ENCODE measurements around the gene TMEM203.

Gene TMEM203

DNA sequence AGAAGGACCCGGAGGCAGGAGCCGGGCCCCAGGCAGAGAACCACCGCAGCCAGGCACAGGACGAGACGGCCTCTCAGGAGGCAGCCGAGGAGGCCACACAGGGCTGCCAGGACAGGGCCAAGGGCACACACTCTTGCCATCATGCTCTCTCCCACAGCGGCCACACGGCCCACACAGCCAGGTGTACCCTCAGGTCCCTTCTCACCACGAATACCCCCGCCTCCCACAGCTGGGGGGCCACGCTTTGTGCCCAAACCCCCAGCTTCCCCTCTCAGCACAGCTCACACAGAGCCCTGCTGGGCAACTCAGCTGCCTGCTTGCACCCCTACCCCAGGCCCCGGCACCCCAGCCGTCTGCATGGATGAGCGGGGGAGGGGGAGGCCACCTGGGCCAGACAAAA is 11.7 kb downstream of the TMEM203 start:
- DNase-seq, result no peak

DNA sequence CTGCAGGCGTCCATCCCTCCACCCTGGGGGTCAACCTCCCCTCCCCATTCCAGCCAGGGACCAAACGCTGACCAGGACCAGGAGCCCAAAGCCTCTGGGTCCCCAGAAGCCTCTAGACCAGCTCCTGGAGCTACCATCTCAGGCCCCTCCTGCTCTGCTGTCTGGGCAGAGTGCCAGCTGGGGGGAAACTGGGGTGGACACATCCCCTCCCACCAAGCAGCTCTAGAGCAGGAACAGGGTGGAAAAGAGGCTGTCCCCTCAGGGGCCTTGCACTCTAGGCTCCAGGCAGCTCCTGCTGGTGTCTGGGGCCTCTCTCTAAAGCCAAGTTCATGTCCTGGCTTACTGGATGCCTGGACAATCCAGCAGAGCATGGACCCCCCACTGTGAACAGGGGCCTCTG is 12.6 kb downstream of the TMEM203 start:
- no peak for DNase-seq

DNA sequence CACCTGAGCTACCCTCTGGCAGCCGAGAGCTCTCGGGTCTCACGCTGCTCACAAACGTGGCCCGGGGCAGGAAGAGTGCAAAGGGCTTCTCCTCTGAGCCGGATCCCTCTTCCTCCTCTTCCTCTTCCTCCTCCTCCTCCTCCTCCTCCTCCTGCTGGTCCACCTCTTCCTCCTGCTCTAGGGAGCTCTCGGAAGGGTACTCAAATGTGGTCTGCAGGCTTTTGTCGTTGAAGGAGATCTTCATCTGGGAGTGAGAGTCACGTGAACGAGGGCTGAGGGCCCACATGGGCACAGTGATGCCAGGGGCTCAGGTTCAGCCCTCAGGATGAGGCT is 13.0 kb downstream of the TMEM203 start:
- DNase-seq, result no peak

DNA sequence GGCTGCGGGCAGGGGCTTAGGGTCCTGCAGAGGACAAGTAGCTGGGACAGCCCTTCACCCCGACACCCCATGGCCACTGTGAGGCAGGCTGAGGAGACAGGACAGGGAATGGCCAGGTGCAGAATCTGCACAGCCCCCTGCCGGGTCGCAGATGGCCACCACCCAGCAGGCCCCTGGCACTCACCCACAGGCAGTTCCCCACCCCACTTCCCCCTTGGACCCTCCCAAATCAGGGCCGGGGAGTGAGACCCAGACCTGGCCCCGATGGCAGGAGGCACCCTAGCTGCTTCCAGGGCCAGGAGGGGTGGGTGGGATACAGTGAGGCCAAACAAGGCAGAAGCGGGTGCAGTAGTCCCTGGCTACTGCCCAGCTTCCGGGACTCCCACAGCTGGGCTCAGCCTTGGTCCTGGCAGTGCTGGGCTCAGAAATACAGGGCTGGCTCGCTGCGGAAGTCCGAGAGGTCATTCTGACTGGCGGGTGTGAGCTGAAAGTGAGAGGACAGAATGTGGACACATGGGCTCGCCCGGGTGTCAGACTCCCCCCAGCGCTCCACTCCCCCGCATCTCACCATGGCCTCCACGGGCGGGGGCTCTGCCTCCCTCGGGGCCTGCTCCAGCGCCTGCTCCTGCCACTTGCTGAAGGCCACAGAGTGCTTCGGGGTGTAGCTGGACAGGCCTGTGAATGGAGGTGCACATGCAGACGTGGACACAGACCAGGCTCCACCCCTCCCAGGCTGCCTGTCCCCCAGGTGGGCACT is 13.6 kb downstream of the TMEM203 start:
- DNase-seq, result no peak

- DNase-seq, result no peak
These were observed 14.2 kb downstream of the TMEM203 start for GRCh38 chr9:137191245-137191644.

GRCh38 chr9:137190315-137190856 is 15.1 kb downstream of the TMEM203 start:
- no peak for DNase-seq

DNA sequence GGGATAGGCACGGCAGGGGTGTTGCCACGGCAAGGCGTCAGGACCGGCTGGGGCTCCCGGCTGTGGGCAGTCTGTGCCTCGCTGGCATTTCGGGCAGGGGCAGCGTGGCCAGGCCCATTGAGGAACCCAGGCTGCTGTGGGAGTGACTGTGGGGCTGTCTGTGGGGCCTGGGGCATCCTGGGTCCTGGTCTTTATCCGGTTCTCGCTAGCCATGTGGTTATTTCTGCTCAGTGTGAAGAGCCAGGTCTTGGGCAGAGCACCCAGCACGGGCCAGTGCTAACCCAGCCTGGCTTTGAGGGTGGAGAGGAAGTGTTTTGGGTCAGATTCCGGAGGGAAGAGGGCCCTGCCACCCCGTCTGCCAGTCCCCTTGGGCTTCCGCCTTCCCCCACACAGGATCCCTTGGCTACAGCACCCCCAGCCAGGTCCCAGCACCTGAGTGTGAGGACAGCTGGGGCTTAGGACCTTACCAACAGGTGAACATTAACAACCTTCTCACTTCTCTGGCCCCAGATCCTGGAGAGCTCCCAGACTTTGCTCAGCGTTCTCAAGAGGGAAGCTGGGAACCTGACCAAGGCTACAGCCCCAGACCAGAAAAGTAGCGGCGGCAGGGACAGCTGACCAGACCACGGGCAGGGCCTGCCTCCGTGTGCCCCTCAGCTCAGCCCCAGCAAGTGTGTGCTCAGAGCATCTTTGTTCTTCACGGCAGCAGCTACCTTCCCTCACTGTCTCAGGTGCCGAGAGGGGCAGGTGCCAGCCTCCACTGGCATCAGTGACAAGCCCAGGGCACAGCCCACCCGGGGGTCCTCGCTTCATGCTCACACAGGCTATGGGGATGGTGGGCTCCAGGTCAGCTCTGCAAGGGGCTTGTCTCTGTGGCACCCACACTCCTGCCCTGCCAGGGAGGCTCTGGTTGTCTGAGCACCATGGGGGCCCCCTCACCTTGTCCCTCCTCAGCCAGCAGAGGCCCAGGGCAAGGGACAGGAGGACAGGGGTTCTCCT is 15.9 kb downstream of the TMEM203 start:
- DNase-seq, result no peak

DNA sequence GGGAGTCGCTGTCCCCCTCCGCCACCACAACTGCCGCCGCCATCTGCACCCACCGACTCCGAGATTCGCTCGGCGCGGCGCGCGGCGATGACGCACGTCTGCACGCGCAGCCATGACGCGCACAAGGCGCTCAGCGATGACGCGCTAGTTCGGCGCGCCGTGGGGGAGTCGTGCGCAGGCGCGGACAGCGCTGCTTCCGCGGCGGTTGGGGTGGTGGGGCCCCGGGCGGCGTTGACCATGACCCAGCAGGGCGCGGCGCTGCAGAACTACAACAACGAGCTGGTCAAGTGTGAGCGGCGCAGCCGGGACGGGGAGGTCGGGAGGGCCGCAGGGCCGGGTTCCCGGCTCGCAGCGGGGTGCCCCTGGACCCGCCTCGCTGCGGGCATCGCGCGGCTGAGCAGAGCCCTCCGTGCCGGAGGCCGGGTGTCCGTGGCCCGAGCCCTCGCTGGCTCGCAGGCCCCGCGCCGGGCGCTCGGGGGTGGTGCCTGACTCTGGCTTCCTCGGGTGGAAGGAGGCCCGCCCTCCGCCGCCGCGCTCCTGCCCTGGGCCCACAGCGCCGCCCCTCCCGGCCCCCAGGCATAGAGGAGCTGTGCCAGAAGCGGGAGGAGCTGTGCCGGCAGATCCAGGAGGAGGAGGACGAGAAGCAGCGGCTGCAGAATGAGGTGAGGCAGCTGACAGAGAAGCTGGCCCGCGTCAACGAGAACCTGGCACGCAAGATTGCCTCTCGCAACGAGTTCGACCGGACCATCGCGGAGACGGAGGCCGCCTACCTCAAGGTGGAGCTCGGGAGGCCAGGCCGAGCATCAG is 16.8 kb downstream of the TMEM203 start, which contains the start of the genes ANAPC2 and SSNA1:
ANAPC2 (minus strand) TSS at position 71 of the 807 bp plus-strand sequence; CDS start at position 43, 28 bp downstream.
SSNA1 (plus strand) TSS at position 187 of the 807 bp plus-strand sequence; CDS start at position 238, 51 bp downstream.
- DNase-seq, result peak; percentile 98

DNA sequence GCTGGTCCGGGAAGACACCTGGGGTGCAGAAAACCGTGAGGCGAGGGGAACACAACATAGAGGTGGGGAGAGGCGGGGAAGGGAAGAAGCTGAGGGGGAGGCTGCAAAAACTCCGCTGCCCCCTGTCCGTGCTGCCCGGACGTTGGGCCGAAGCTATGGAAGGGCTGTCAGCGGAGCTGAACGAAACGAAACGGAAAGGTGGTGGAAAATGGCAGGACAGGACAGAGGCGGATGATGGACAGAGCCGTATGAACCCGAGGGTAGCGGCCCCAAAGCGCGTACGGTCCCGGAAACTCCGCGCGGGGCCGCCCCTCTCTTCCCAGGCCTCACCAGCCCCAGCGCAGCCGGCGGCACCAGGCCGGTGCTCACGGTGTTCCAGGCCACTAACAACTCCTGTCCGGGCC is 17.4 kb downstream of the TMEM203 start:
- DNase-seq, result no peak

DNA sequence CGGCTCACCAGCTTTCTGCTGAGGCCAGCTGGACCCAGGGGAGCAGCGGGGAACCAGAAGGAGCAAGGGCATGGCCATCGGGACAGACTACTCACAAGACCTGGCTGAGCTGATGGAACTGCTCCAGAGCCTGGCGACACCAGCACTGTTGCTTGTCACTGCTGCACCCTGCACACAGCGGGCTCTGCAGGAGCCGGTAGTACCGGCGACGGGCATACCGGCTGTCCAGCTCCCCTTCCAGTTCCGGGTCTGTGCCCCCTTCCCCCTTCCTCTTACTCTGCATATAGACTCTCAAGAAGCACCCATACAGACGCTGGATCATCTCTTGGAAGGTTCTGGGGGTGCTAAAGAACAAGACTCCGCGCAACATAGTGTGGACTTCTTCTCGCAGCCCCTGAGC is 18.1 kb downstream of the TMEM203 start:
- DNase-seq, result no peak

DNA sequence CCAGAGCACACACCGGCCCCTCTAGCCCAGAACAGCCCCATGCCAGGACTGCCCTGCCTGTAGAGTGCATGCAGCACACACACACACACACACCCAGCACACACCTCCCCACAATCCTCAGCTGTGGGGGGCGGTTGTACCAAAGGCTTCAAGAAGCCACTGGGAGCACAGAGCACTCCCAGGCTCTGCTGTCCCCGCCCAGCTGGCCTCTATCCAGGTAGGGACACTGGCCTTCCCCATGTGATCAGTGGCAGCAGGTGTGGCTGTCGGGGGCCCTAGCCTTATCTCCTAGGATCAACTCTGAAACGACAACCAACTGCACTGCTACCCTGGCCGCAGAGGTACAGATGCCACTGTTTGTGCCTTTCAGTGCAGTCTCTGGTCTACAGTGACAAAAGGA is 19.1 kb downstream of the TMEM203 start:
- DNase-seq, result no peak

DNA sequence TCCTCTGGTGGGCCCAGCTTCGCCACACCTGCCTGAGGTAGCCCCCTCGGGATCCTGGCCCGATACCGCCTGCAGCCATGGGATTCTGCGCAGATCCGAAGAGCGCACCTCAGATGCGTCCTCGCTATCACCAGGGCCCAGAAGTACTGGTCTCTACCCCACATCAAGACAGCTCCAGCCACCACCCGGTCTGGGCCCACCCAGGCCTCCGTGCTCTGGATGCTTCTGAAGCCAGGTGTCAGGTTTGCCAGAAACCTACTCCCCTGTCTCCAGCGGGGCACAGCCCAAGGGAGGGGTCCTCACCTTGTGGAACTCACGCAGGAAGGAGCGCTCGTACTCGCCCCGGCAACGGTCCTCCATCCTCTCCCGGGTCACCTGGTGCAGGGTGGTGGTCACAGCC is 19.5 kb downstream of the TMEM203 start:
- DNase-seq, result no peak

DNA sequence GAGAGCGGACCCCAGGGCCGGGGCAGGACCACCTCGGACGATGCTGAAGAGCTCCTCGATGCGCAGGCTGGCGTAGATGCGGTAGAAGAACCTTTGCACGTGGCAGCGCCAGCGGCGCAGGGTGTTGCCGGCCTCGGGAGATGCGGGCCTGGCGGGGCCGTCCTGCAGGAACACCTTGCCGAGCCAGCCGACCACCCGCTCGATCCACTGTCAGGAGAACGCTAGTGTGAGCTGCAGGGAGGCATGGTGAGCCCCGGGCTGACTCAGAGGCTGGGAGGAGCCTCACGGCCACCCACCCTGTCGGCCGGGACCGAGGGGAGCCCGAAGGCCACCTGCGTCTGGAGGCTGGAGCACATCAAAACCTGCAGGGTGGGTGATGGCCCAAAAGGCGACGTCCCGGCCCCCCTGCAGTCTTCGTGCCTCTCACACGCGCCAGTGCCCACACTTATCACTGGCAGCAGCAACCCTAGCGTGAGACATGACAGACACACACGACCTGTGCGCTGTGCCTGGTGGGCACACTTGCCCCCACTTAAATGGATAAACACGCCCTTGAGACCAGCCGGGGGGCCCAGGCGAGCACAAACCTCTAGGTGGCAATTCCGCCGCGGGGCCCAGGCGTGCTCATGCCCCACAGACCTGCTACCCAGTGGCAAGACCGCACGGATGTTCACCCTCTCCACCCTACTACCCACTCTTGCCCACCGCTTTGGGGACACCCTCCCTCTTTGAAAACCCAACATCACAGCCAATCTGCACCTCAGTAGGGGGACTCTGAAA is 20.4 kb downstream of the TMEM203 start:
- DNase-seq, result no peak

DNA sequence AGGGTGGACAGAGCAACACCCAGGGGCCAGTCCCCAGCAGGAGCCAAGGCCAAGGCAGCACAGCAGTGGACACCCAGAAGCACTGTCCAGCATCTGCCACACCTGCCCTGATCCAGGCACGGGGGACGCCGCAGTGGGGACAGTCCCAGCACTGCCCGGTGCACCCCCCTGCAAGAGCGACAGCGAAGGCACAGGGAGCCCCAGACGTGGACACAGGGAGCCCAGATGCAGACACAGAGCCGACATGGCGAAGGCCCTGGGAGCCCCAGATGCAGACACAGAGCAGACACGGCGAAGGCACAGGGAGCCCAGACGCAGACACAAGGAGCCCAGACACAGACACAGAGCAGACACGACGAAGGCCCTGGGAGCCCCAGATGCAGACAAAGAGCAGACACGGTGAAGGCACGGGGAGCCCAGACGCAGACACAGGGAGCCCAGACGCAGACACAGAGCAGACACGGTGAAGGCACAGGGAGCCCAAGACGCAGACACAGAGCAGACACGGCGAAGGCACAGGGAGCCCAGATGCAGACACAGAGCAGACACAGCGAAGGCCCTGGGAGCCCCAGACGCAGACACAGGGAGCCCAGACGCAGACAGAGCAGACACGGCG is 21.4 kb downstream of the TMEM203 start:
- no peak for DNase-seq

GRCh38 chr9:137182836-137183235 is 22.6 kb downstream of the TMEM203 start:
- no peak for DNase-seq

GRCh38 chr9:137181680-137182079 is 23.8 kb downstream of the TMEM203 start:
- no peak for DNase-seq

DNA sequence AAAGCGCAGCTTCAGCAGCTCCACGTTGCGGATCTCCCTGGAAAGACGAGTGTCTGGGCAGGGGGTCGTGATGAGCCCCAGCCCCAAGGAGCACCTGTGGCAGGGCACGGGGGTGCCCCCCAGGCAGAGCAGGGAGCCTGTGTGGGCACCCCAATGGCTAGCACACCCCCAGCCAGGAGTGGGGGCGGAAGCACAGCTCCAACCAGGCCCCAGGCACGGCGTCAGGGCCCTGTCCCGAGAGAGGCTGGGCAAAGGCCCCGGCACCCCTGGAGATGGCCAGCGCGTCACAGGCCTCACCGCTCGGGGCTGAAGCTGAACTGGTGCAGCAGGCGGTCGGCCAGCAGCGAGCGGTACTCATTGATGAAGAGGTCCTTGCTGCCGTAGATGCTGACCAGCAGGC is 25.0 kb downstream of the TMEM203 start:
- DNase-seq, result no peak

DNA sequence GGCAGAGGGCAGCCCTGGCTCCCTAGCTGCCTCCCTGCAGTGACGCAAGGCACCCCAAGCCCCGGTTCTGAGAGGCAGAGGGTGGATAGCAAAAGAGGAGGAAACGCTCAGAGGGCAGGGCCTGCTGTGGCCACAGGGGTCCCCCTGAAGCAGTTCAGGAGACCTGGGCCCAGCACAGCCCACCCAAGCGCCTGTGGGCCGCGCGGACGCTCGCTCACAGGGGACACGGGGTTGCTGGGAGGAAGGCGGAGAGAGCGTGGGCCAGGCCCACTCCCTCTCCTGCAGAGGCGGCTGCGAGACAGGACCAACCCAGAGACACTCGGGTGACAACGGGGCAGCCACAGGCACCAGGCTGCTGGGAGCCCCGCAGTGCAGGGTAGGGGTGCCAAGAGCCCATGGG is 25.7 kb downstream of the TMEM203 start:
- no peak for DNase-seq

DNA sequence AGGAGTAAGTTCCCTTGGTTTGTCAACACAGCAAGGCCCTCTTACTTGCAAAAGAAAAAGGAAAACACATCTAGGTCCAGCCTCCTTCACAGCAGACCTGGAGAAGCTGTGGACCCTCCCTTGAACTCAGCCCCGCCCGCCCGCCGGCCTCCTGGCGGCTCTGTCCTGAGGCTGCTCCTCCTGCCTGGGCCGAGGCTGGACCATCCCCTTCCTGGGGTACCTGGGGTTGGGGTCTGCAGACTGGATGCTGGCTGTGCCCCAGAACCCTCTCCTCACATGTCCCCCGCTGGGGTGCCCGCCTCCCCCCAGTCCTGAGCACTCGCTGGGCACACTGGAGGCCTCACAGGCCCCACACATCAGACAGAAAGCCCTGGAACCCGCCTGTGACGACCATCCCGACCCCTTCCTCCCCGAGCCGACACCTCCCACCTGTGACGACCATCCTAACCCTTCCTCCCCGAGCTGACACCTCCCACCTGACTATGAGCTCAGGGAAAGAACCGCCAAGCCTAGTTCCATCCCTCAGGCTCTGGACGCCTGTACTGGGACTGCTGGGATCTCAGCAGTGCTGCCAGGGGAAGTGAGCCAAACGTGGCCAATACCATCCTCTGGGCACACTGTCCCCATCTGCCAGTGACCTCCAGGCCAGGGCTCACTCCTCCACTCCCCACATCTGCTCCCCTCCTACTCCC is 26.4 kb downstream of the TMEM203 start:
- DNase-seq, result no peak

- DNase-seq, result no peak
These were observed 27.1 kb downstream of the TMEM203 start for GRCh38 chr9:137178201-137178938.
